Upper lobe of right lung (tissue), 1 donor: ENCODE results near the gene MIA. TPM values are rescaled to one million over a fixed set of nuclear protein-coding genes. Genes with fewer than 3 reads are reported as not detected.

Experiments used
- ATAC-seq: fragments of 200-7000 bp; cut with Tn5 transposase; one replicate; pipeline ENCODE4 v1.9.1; 2020; ENCODE audit warnings: mild to moderate bottlenecking, moderate library complexity
- DNase-seq: peaks from one replicate; pipeline ENCODE4 v3.0.0-alpha.2; 2020
- H3K27ac ChIP-seq: fragments of 200-600 bp; one replicate; pipeline ENCODE4 v1.8.0; 2022
- H3K27me3 ChIP-seq: fragments of 200-600 bp; one replicate; pipeline ENCODE4 v1.8.0; 2022; ENCODE audit warnings: mild to moderate bottlenecking
- H3K36me3 ChIP-seq: fragments of 200-600 bp; one replicate; pipeline ENCODE4 v1.8.0; 2022
- H3K4me1 ChIP-seq: fragments of 200-600 bp; one replicate; pipeline ENCODE4 v1.8.0; 2022
- H3K4me3 ChIP-seq: fragments of 200-600 bp; one replicate; pipeline ENCODE4 v1.8.0; 2022; ENCODE audit warnings: mild to moderate bottlenecking
- H3K9me3 ChIP-seq: fragments of 200-600 bp; one replicate; pipeline ENCODE4 v1.8.0; 2022
- intact Hi-C: fragments of 100-400 bp; cut with DNase I; formaldehyde crosslinking; loops from one replicate; pipeline ENCODE4 v1.11.0; 2022
- total RNA-seq: library from RNA; stranded (reverse); fragmentation: NEBNext Ultra II Directional; extraction: Animal tissue kit (Norgen Biotek cat#: 25700); gene quantifications from one replicate; pipeline ENCODE4 v1.2.1, GENCODE V29; 2021
- TF ChIP-seq, protein P1 (sequence below): fragments of 200-600 bp; IDR thresholded peaks from one replicate; pipeline ENCODE4 v1.8.0; 2022; ENCODE audit warnings: antibody characterized with exemption
- donor health status: DM: no; HTN: yes; CAD: no; lungs with severe emphysema.

The MIA gene
- total RNA-seq, 1 donor from 2014 or later = not detected

GRCh38 chr19:40736661-40737060 is 38.7 kb upstream of the MIA start:
- ATAC-seq (no peak), DNase-seq (no peak)
- no peaks in the 10 kb centered on the region for H3K9me3 ChIP-seq
- peaks cover 89% of the 10 kb centered on the region for H3K36me3 ChIP-seq
- H3K4me3 ChIP-seq = no peak overlapping the region
- no peaks in the 10 kb centered on the region for H3K27me3 ChIP-seq
- TF ChIP-seq, protein P1, sequence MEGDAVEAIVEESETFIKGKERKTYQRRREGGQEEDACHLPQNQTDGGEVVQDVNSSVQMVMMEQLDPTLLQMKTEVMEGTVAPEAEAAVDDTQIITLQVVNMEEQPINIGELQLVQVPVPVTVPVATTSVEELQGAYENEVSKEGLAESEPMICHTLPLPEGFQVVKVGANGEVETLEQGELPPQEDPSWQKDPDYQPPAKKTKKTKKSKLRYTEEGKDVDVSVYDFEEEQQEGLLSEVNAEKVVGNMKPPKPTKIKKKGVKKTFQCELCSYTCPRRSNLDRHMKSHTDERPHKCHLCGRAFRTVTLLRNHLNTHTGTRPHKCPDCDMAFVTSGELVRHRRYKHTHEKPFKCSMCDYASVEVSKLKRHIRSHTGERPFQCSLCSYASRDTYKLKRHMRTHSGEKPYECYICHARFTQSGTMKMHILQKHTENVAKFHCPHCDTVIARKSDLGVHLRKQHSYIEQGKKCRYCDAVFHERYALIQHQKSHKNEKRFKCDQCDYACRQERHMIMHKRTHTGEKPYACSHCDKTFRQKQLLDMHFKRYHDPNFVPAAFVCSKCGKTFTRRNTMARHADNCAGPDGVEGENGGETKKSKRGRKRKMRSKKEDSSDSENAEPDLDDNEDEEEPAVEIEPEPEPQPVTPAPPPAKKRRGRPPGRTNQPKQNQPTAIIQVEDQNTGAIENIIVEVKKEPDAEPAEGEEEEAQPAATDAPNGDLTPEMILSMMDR = no peak
- intact Hi-C loops = no loop called here
- peaks cover 5% of the 10 kb centered on the region for H3K4me1 ChIP-seq
- no peak overlapping the region for H3K27ac ChIP-seq

GRCh38 chr19:40737102-40737644 is 38.1 kb upstream of the MIA start:
- Histone ChIP-seq H3K9me3 (no peaks in the 10 kb centered on the region), H3K27ac (no peak overlapping the region), H3K4me1 (peaks cover 5% of the 10 kb centered on the region), H3K4me3 (no peak overlapping the region), H3K36me3 (peaks cover 84% of the 10 kb centered on the region), H3K27me3 (no peaks in the 10 kb centered on the region)
- DNase-seq (peak; percentile 64), ATAC-seq (no peak)
- intact Hi-C loops = no loop called here
- TF ChIP-seq, protein P1 = no peak

DNA sequence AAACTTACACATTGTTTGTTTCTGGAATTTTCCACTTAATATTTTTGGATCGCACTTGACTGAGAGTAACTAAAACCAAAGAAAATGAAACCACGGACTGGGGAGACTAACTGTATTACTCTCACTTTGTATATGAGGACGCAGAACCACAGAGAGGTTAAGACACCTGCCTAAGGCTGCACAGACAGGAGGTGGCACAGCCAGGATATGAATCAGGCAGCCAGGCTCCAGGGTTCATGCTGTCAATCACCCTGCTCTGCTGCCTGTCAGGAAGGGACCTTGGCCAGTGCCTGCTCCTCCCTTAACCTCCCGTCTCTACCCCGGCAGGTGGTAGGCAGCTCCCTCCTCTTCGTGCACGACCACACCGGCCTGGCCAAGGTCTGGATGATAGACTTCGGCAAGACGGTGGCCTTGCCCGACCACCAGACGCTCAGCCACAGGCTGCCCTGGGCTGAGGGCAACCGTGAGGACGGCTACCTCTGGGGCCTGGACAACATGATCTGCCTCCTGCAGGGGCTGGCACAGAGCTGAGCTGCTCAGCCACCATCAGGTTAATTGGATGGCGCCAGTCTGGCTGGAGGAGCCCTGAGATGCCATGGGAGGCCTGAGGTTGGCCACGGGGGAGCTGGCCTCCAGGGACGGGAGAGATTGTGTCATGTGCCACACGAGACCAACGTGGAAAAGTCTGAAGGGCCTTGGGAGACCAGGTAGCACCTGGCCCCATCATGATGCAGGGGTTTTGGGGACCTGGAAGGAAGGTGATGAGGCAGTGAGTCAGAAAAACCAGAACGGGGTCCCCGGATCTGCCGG is 36.1 kb upstream of the MIA start:
- Histone ChIP-seq H3K9me3 (no peaks in the 10 kb centered on the region), H3K4me3 (no peak overlapping the region), H3K4me1 (peaks cover 5% of the 10 kb centered on the region), H3K27ac (peak overlapping the region; percentile 6), H3K27me3 (no peaks in the 10 kb centered on the region), H3K36me3 (peaks cover 63% of the 10 kb centered on the region)
- DNase-seq = peak; percentile 60
- no peak for ATAC-seq
- TF ChIP-seq, protein P1 = no peak
- intact Hi-C loops = no loop called here

DNA sequence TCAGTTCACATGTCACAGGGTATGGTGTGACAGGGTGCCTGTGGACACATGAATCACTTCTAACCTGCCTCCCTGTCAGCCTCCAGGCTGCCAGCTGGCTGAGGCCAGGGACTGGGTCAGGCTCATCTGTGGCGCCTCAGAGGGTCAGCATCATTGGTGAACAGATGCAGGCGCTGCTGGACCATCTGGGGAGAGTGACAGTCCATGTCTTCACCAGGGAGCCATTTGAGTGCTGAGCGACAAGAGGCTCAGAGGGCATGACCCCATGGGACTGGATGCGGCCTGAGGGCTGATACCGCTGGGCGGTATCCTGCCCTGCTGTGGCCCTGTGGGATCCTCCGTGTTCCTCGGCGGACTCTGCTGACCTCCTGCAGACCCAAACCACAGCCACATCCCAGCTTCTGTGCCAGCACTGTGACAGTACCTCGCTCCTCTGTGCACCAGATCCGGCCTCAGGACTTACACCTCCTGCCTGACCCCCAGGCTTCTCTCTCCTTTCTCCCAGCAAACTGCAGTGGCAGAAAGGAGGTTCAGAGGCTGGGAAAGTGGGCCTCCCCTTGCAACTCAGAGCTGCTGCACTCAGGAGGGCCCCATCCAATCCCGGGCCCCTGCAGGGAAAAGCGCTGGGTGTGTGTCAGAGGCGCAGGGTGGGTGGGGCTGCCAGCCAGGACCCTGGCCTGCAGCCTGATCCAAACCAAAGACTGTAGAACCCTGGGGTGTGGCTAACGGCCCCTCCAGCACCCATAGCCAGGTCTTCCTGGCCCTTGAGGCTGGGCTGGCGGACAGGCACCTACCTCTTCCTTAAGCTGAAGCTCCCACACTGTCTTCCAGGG is 35.2 kb upstream of the MIA start:
- peak overlapping the region; percentile 79 for H3K27ac ChIP-seq
- intact Hi-C loops = no loop called here
- ATAC-seq = no peak
- peaks cover 11% of the 10 kb centered on the region for H3K4me1 ChIP-seq
- peaks cover 54% of the 10 kb centered on the region for H3K36me3 ChIP-seq
- H3K4me3 ChIP-seq = no peak overlapping the region
- H3K27me3 ChIP-seq = no peaks in the 10 kb centered on the region
- TF ChIP-seq, protein P1 = no peak
- DNase-seq = peak; percentile 59
- H3K9me3 ChIP-seq = no peaks in the 10 kb centered on the region

DNA sequence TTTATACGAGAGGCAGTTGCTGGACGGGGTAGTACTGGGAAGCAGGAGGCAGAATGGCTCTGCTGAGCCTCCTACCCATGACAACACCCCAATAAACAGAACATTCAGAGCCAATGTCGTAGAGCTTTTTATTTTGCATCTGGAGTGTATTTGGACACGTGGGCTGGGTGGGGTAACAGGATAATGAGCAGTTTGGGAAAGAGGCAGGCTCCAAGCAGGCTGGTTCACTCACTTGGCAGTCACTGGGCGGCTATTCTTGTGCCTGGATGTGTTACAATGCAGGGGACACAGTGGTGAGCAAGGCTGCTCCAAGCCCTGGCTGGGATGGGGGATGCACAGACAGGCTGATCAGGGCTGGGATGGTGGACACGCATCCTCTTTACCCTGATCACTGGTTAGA is 34.6 kb upstream of the MIA start:
- peaks cover 18% of the 10 kb centered on the region for H3K4me1 ChIP-seq
- H3K27ac ChIP-seq = peak overlapping the region; percentile 79
- DNase-seq = peak; percentile 61
- intact Hi-C loops = no loop called here
- ATAC-seq = no peak
- no peak overlapping the region for H3K4me3 ChIP-seq
- TF ChIP-seq, protein P1 = no peak
- no peaks in the 10 kb centered on the region for H3K9me3 ChIP-seq
- H3K36me3 ChIP-seq = peaks cover 48% of the 10 kb centered on the region
- H3K27me3 ChIP-seq = no peaks in the 10 kb centered on the region
